ENCODE measurements around the gene SOCS1. TPM values are rescaled to one million over a fixed set of nuclear protein-coding genes. Genes with fewer than 3 reads are reported as not detected.

Gene SOCS1
- total RNA-seq, 1 experiment from 2014 or later, result 0.16 TPM

GRCh38 chr16:11272921-11273720 lies 17.1 kb upstream of the SOCS1 start, which contains the start of gene PRM3:
Gene PRM3 (minus strand): TSS chr16:11273629. CDS start chr16:11273595, 34 bp downstream.
- Histone ChIP-seq H3K36me3 (no peaks in the 10 kb centered on the region), H3K27me3 (no peaks in the 10 kb centered on the region), H3K4me3 (no peak within 1 kb of the TSS), H3K9me3 (no peaks in the 10 kb centered on the region)
- DNase-seq, result no peak

GRCh38 chr16:11272484-11272883 lies 16.5 kb upstream of the SOCS1 start:
- H3K9me3 ChIP-seq, result no peaks in the 10 kb centered on the region
- DNase-seq, result no peak
- H3K27me3 ChIP-seq, result peaks cover under 1% of the 10 kb centered on the region; the same call in 1 of the 2 replicates
- no peaks in the 10 kb centered on the region for H3K36me3 ChIP-seq
- no peak overlapping the region for H3K4me3 ChIP-seq

- H3K4me3 ChIP-seq, result no peak overlapping the region
- no peaks in the 10 kb centered on the region for H3K9me3 ChIP-seq
- H3K36me3 ChIP-seq, result no peaks in the 10 kb centered on the region
- no peak for DNase-seq
- H3K27me3 ChIP-seq, result peaks cover 2% of the 10 kb centered on the region; the same call in 1 of the 2 replicates
These were observed 15.6 kb upstream of the SOCS1 start for GRCh38 chr16:11271610-11272009.

GRCh38 chr16:11270602-11271162 lies 14.7 kb upstream of the SOCS1 start:
- DNase-seq, result no peak
- Histone ChIP-seq H3K27me3 (peaks cover 2% of the 10 kb centered on the region; the same call in 1 of the 2 replicates), H3K4me3 (no peak overlapping the region), H3K36me3 (no peaks in the 10 kb centered on the region), H3K9me3 (no peaks in the 10 kb centered on the region)

- Histone ChIP-seq H3K36me3 (no peaks in the 10 kb centered on the region), H3K9me3 (no peaks in the 10 kb centered on the region), H3K27me3 (peaks cover 2% of the 10 kb centered on the region; the same call in 1 of the 2 replicates), H3K4me3 (no peak within 1 kb of the TSS)
- DNase-seq, result no peak
These were observed 12.9 kb upstream of the SOCS1 start, which contains the start of gene TNP2 for GRCh38 chr16:11268921-11269375. Gene TNP2 (minus strand): TSS chr16:11269325. CDS start chr16:11269262, 63 bp downstream.

- Histone ChIP-seq H3K9me3 (no peaks in the 10 kb centered on the region), H3K36me3 (no peaks in the 10 kb centered on the region), H3K27me3 (peaks cover 2% of the 10 kb centered on the region; the same call in 1 of the 2 replicates), H3K4me3 (no peak overlapping the region)
- no peak for DNase-seq
These were observed 9.1 kb upstream of the SOCS1 start for GRCh38 chr16:11265124-11265523.

- Histone ChIP-seq H3K9me3 (no peaks in the 10 kb centered on the region), H3K4me3 (no peak overlapping the region), H3K27me3 (peaks cover 2% of the 10 kb centered on the region; the same call in 1 of the 2 replicates), H3K36me3 (no peaks in the 10 kb centered on the region)
- DNase-seq, result no peak
These were observed 8.3 kb upstream of the SOCS1 start for GRCh38 chr16:11264155-11264832.

- Histone ChIP-seq H3K27me3 (peaks cover 2% of the 10 kb centered on the region; the same call in 1 of the 2 replicates), H3K9me3 (no peaks in the 10 kb centered on the region), H3K36me3 (no peaks in the 10 kb centered on the region), H3K4me3 (no peak overlapping the region)
- DNase-seq, result no peak
These were observed 7.7 kb upstream of the SOCS1 start for GRCh38 chr16:11263737-11264136.

GRCh38 chr16:11262915-11263314 lies 6.9 kb upstream of the SOCS1 start:
- no peak for DNase-seq
- Histone ChIP-seq H3K27me3 (peaks cover 2% of the 10 kb centered on the region; the same call in 1 of the 2 replicates), H3K9me3 (no peaks in the 10 kb centered on the region), H3K4me3 (no peak overlapping the region), H3K36me3 (no peaks in the 10 kb centered on the region)

- no peaks in the 10 kb centered on the region for H3K36me3 ChIP-seq
- no peaks in the 10 kb centered on the region for H3K9me3 ChIP-seq
- no peak for DNase-seq
- no peaks in the 10 kb centered on the region for H3K27me3 ChIP-seq
- H3K4me3 ChIP-seq, result no peak overlapping the region
These were observed 4.6 kb upstream of the SOCS1 start for GRCh38 chr16:11260596-11260966.

- H3K4me3 ChIP-seq, result no peak overlapping the region
- no peaks in the 10 kb centered on the region for H3K36me3 ChIP-seq
- no peak for DNase-seq
- no peaks in the 10 kb centered on the region for H3K27me3 ChIP-seq
- H3K9me3 ChIP-seq, result no peaks in the 10 kb centered on the region
These were observed 3.9 kb upstream of the SOCS1 start for GRCh38 chr16:11259655-11260595.

- Histone ChIP-seq H3K9me3 (no peaks in the 10 kb centered on the region), H3K36me3 (no peaks in the 10 kb centered on the region; the same call in 1 of the 2 replicates), H3K27me3 (no peaks in the 10 kb centered on the region), H3K4me3 (no peak overlapping the region)
- DNase-seq, result peak; percentile 23
These were observed 2.8 kb upstream of the SOCS1 start for GRCh38 chr16:11258553-11259492.

- no peaks in the 10 kb centered on the region for H3K27me3 ChIP-seq
- peaks cover 4% of the 10 kb centered on the region for H3K36me3 ChIP-seq
- H3K4me3 ChIP-seq, result peak overlapping the region; percentile 80
- no peaks in the 10 kb centered on the region for H3K9me3 ChIP-seq
- peak; percentile 80 for DNase-seq
These were observed 1.3 kb upstream of the SOCS1 start for GRCh38 chr16:11257131-11257938.

GRCh38 chr16:11256661-11257130 lies 692 bp upstream of the SOCS1 start:
- Histone ChIP-seq H3K9me3 (no peaks in the 10 kb centered on the region), H3K27me3 (no peaks in the 10 kb centered on the region), H3K36me3 (peaks cover 4% of the 10 kb centered on the region), H3K4me3 (peak overlapping the region; percentile 80)
- DNase-seq, result peak; percentile 71

Data from MG63 (cell line).